ENCODE data around the gene POMT2. TPM values are rescaled to one million over a fixed set of nuclear protein-coding genes. Genes with fewer than 3 reads are reported as not detected.

POMT2 gene
- polyA plus RNA-seq, 1 donor = 22.8 TPM

- DNase-seq = no peak
Observed at GRCh38 chr14:77238996-77239395, 81.7 kb downstream of the POMT2 start.

GRCh38 chr14:77238356-77238755, 82.3 kb downstream of the POMT2 start:
- DNase-seq = no peak

- DNase-seq = no peak
Observed at GRCh38 chr14:77236814-77237213, 83.9 kb downstream of the POMT2 start.

- no peak for DNase-seq
Observed at GRCh38 chr14:77231721-77232120, 89.0 kb downstream of the POMT2 start.

DNA sequence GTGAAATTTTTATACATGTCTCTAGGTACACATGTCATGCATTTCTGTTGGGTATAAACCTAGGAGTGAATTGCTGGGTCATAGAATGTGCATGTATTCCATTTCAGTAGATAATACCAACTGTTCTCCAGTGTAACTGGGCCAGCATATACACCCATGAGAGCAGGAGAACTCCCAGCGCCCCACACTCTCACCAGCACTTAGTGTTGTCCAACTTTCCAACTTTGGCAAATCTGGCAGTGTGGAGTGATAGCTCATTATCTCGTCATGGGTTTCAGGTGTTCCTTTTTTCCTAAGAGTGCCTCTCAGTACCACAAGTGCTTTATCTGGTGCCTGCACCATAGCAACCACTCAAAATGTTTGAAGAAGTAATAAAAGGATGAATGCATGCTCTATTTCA, 89.8 kb downstream of the POMT2 start:
- no peak for DNase-seq

DNA sequence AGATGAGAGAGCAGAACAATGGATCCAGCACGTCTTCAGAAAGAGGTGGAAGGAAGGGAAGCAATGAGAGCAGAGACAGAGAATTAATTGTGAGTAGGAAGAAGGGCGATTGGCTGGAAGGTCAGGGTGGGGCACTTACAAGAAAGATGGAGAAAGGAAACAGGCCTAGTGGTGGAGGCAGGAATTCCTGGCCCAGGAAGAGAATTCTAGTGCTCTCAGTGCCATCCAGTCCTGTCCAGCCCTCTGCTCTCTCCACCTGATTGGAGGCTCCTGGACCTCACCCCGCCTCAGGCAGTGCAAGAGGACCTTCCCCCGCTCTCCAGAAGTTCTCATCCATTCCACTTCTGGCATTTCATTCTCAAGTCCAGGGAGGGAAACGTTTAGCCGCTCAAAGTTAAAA, 92.6 kb downstream of the POMT2 start:
- DNase-seq = no peak

DNA sequence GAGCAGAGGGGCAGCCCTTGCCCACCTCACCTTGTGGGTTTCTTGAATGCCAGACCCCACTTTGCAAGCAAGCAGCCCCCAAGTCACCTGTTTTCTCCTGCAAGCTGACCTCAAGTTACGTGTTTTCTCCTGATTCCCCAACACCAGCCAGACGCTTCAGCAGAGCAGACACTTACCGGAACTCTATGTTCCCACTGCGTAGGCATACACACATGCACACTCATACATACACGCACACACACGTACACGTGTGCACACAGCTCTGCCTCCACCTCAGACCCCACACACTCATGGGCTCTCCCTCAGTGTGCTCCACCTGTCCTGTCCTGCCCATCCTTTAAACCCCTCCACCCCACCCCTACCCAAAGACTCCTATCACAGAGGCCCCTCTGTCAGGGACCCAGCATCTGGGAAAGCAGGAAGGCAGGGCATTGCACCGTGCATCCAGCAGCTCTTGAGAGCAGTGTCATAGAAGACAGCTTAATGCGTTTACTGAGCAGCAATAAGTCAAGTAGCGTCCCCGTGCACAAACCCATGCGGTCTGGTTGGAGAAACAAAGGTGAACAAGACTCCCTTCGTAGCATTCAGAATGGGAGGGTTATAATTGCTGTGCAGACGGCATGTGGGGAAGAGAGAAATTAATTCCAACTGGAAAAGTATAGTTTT, 94.7 kb downstream of the POMT2 start:
- DNase-seq = no peak

- no peak for DNase-seq
Observed at GRCh38 chr14:77225254-77225653, 95.4 kb downstream of the POMT2 start.

Other genes starting within 250 kb of the POMT2 start
- gene CIPC, start 222.6 kb downstream of the POMT2 start, polyA plus RNA-seq (ENCODE audit: insufficient read length) = 21.3 TPM
- 0.30 TPM for gene ZDHHC22, start 179.1 kb downstream of the POMT2 start, polyA plus RNA-seq (ENCODE audit: insufficient read length)
- gene TMEM63C, start 139.1 kb downstream of the POMT2 start, polyA plus RNA-seq (ENCODE audit: insufficient read length) = 1.0 TPM
- not detected for gene NGB, start 49.7 kb downstream of the POMT2 start, polyA plus RNA-seq (ENCODE audit: insufficient read length)
- 26.2 TPM for gene GSTZ1, start 153 bp upstream of the POMT2 start, polyA plus RNA-seq (ENCODE audit: insufficient read length)
- gene TMED8, start 56.2 kb upstream of the POMT2 start, polyA plus RNA-seq (ENCODE audit: insufficient read length) = 5.4 TPM
- gene SAMD15, start 56.5 kb upstream of the POMT2 start, polyA plus RNA-seq (ENCODE audit: insufficient read length) = 0.35 TPM
- 0.48 TPM for gene NOXRED1, start 102.6 kb upstream of the POMT2 start, polyA plus RNA-seq (ENCODE audit: insufficient read length)
- 22.7 TPM for gene VIPAS39, start 136.7 kb upstream of the POMT2 start, polyA plus RNA-seq (ENCODE audit: insufficient read length)
- gene AHSA1, start 137.2 kb upstream of the POMT2 start, polyA plus RNA-seq (ENCODE audit: insufficient read length) = 109 TPM
- 0.10 TPM for gene ISM2, start 177.9 kb upstream of the POMT2 start, polyA plus RNA-seq (ENCODE audit: insufficient read length)

Data from hindlimb muscle (tissue), 1 donor.